Vagina (tissue), 2 donors: ENCODE measurements around the gene NFKBIZ.

ENCODE experiments used
- POLR2AphosphoS5 ChIP-seq, 2 donors: sonication (generic); formaldehyde crosslinking; IDR thresholded peaks; one replicate each; pipeline ENCODE4 v1.9.0; 2017; ENCODE audit warnings: antibody characterized with exemption in 2 of 2, mild to moderate bottlenecking in 2 of 2, low read depth in 1 of 2; ENCODE audit not compliant: insufficient read depth in 1 of 2
- TF ChIP-seq, protein P1 (sequence below), 3 experiments: fragments of 450-650 bp in 2 of 3; fragments of 200-600 bp in 1 of 3; sonication (generic) in 1 of 3; IDR thresholded peaks; one replicate each; pipeline ENCODE4 v1.5.1; 2017 to 2019; ENCODE audit warnings: antibody characterized with exemption in 3 of 3, mild to moderate bottlenecking in 2 of 3, moderate library complexity in 2 of 3

DNA sequence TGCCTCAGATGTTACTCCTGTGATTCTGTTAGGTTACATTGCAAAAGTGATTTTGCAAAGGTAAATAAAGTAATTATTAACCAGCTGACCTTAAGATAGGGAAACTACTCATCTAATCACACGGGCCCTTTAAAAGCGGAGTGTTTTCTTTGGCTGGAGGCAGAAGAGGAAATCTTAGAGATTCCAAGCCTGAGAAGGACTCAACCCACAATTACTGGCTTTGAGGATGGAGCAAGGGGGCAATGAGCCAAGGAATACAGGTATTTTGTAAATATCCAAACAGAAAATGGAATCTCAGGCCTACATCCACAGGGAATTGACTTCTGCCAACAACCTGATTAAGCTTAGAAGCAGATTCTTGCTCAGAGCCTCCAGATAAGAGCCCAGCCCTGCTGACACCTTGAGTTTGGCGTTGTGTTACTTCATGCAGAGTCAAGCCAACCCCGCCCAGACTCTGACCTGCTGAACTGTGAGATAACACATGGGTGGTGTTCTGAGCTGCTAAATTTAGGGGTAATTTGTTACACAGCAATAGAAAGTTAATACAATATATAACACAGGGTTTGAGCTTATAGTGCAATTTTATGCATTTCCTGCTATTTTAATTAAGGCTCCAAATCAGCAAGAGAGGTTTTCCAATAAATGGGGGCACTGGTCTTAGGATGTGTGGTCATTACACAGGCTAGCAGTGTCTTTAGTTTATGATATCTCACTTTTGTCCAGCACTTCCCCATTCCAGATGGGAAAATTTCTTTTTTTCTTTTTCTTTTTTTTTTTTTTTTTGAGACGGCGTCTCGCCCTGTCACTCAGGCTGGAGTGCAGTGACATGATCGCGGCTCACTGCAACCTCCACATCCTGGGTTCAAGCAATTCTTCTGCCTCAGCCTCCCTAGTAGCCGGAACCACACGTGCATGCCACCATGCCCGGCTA is 19.5 kb downstream of the NFKBIZ start:
- TF ChIP-seq, protein P1, sequence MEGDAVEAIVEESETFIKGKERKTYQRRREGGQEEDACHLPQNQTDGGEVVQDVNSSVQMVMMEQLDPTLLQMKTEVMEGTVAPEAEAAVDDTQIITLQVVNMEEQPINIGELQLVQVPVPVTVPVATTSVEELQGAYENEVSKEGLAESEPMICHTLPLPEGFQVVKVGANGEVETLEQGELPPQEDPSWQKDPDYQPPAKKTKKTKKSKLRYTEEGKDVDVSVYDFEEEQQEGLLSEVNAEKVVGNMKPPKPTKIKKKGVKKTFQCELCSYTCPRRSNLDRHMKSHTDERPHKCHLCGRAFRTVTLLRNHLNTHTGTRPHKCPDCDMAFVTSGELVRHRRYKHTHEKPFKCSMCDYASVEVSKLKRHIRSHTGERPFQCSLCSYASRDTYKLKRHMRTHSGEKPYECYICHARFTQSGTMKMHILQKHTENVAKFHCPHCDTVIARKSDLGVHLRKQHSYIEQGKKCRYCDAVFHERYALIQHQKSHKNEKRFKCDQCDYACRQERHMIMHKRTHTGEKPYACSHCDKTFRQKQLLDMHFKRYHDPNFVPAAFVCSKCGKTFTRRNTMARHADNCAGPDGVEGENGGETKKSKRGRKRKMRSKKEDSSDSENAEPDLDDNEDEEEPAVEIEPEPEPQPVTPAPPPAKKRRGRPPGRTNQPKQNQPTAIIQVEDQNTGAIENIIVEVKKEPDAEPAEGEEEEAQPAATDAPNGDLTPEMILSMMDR (IDR thresholded peaks at IDR 0.05), result no peak
- no peak for TF ChIP-seq POLR2AphosphoS5 (IDR thresholded peaks at IDR 0.05; ENCODE audit: insufficient read depth in 1 of 2, low read depth in 1 of 2)
